ENCODE measurements around the gene EVI5L. TPM values are rescaled to one million over a fixed set of nuclear protein-coding genes. Genes with fewer than 3 reads are reported as not detected.
A peak's percentile ranks its signal among the peaks of the same experiment; 100 is the strongest.

EVI5L gene
- polyA plus RNA-seq, 3 donors: 0.76 to 5.7 (median 1.3) TPM

DNA sequence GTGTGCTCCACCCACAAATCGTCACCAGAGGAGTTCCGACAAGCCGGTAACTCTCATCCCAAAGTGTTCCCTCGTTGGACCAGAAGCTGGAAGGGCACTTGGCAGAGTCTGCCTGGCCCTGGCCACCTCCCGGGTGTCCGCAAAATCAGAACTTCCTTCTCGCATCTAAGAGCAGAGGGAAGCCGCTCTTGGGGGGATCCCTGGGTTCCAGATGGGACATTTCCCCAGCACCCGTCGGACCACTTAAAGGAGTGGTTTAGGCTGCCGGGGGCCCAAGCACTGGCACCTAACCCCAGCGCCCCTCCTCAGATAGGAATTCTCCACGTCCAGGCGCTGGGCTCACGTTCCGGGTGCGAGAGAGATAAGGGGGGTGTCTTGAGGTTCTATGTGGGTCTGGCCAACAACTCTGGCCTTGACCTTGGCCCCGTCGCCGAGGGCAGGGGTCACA lies 72.8 kb downstream of the EVI5L start:
- peaks cover 38% of the 10 kb centered on the region for H3K79me2 ChIP-seq (ENCODE audit: insufficient read depth, low read length)
- Mint-ChIP-seq H3K36me3 (peaks cover 14 to 28% of the 10 kb centered on the region in 2 donors), H3K4me1 (peaks cover 24% of the 10 kb centered on the region), H3K27me3 (ENCODE audit: low read depth in 3 of 3) (peaks cover 0 to 3% (median 3%) of the 10 kb centered on the region in 3 donors), H3K27ac (peak overlapping the region in 6 of 7 donors; percentile 79 to 92 (median 82)), H3K4me3 (peak overlapping the region; percentile 78 to 87), H3K9me3 (peaks cover 0 to 3% (median 0%) of the 10 kb centered on the region in 7 donors)
- peaks cover 12% of the 10 kb centered on the region in 2 donors for H3K36me3 ChIP-seq (replicated peaks in 1 of 2; ENCODE audit: control insufficient read depth in 1 of 2, insufficient read depth in 2 of 2, low read length in 2 of 2)
- peak overlapping the region; percentile 12 to 88 (median 54) for H3K4me3 ChIP-seq (replicated peaks in 1 of 3; ENCODE audit: low read depth in 2 of 3, low read length in 3 of 3)
- no peaks in the 10 kb centered on the region for H3K27me3 ChIP-seq (ENCODE audit: control insufficient read depth in 2 of 2, insufficient read depth in 2 of 2, low read length in 2 of 2)
- peak overlapping the region; percentile 67 for H3K4me2 ChIP-seq (replicated peaks; ENCODE audit: extremely low read depth, low read length, poor library complexity, severe bottlenecking)
- peak overlapping the region; percentile 83 for H2AFZ ChIP-seq (ENCODE audit: insufficient read depth, low read depth, low read length, poor library complexity, severe bottlenecking)
- TF ChIP-seq CTCF (IDR thresholded peaks at IDR 0.05): no peak
- peaks cover 37% of the 10 kb centered on the region for H4K20me1 ChIP-seq (ENCODE audit: insufficient read depth, low read length)
- intact Hi-C loops (cut with micrococcal nuclease): loop anchor here (1.0 to 10.0 kb wide), 2 partner anchors 17 to 268 kb away; partner anchors contain the start of genes PCP2 (in 1 of the 2), SNAPC2 (in 1 of the 2) and STXBP2 (in 1 of the 2)
- H3K9me3 ChIP-seq (replicated peaks in 1 of 2; ENCODE audit: control insufficient read depth in 1 of 2, insufficient read depth in 1 of 2, low read length in 2 of 2): no peaks in the 10 kb centered on the region
- no peak for DNase-seq
- peaks cover 19 to 26% of the 10 kb centered on the region in 2 donors for H3K4me1 ChIP-seq (ENCODE audit: control insufficient read depth in 1 of 2, insufficient read depth in 2 of 2, low read length in 2 of 2)
- peak overlapping the region; percentile 28 to 50 for H3K27ac ChIP-seq (ENCODE audit: low read depth in 1 of 2, low read length in 2 of 2)
- 30% methylated on average over 7 of the region's 20 CpGs for WGBS (ENCODE audit: insufficient coverage)
- H3K9ac ChIP-seq (ENCODE audit: insufficient read depth, low read length, poor library complexity, severe bottlenecking): peak overlapping the region; percentile 23

DNA sequence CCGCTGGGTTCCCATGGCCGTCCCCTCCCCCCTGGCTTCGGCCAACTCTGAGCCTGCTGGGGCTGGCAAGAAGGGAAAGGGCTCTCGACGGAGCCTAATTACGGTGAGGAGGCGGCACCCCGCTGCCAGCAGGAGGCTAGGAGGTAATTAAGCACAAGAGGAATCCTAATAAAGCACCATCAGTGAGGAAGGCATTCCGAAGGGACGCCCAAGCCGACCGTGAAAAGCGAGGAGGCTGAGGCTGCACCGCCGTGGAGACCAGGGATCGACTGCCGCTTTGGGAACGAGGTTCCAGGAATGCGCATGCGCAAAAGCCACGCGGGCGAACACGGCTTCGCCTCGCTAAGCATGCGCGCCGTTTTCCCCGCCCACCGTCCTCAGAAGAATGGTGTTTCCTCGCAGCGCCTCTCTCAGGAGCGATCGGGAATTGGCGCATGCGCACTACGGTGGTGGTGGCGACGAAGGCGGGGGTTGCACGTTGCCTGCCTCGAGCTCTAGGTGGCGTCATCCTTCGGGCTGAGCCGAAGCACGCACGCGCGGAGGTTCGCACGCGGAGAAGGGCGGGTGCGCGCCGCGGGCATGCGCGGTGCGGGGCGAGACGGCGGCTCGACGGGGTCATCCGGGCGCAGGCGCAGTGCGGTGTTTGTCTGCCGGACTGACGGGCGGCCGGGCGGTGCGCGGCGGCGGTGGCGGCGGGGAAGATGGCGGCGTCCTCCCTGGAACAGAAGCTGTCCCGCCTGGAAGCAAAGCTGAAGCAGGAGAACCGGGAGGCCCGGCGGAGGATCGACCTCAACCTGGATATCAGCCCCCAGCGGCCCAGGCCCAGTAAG lies 73.4 kb downstream of the EVI5L start, which contains the start of gene MAP2K7:
MAP2K7 (plus strand) TSS at position 634 of the 830 bp plus-strand sequence; CDS start at position 702, 68 bp downstream.
- peak; percentile 45 for TF ChIP-seq CTCF (IDR thresholded peaks at IDR 0.05)
- Mint-ChIP-seq H3K4me3 (peak within 1 kb of the TSS; percentile 81 to 87), H3K27ac (peak within 1 kb of the TSS; percentile 85 to 94 (median 88)), H3K9me3 (peaks cover 0 to 3% (median 0%) of the 10 kb centered on the region in 7 donors), H3K4me1 (peaks cover 24% of the 10 kb centered on the region), H3K27me3 (ENCODE audit: low read depth in 3 of 3) (peaks cover 0 to 3% (median 3%) of the 10 kb centered on the region in 3 donors), H3K36me3 (peaks cover 14 to 28% of the 10 kb centered on the region in 2 donors)
- H3K4me1 ChIP-seq (ENCODE audit: control insufficient read depth in 1 of 2, insufficient read depth in 2 of 2, low read length in 2 of 2): peaks cover 19 to 26% of the 10 kb centered on the region in 2 donors
- peaks cover 12 to 14% of the 10 kb centered on the region in 2 donors for H3K36me3 ChIP-seq (replicated peaks in 1 of 2; ENCODE audit: control insufficient read depth in 1 of 2, insufficient read depth in 2 of 2, low read length in 2 of 2)
- H4K20me1 ChIP-seq (ENCODE audit: insufficient read depth, low read length): peaks cover 43% of the 10 kb centered on the region
- H3K79me2 ChIP-seq (ENCODE audit: insufficient read depth, low read length): peaks cover 39% of the 10 kb centered on the region
- H3K27ac ChIP-seq (ENCODE audit: low read depth in 1 of 2, low read length in 2 of 2): peak within 1 kb of the TSS; percentile 61 to 78
- intact Hi-C loops (cut with micrococcal nuclease): loop anchor here (1.0 to 10.0 kb wide), 3 partner anchors 15 to 269 kb away; partner anchors contain the start of genes PCP2 (in 1 of the 2), SNAPC2 (in 1 of the 2) and STXBP2 (in 1 of the 2)
- H3K9me3 ChIP-seq (replicated peaks in 1 of 2; ENCODE audit: control insufficient read depth in 1 of 2, insufficient read depth in 1 of 2, low read length in 2 of 2): no peaks in the 10 kb centered on the region
- peak within 1 kb of the TSS; percentile 83 for H2AFZ ChIP-seq (ENCODE audit: insufficient read depth, low read depth, low read length, poor library complexity, severe bottlenecking)
- peak within 1 kb of the TSS; percentile 90 for H3K4me2 ChIP-seq (replicated peaks; ENCODE audit: extremely low read depth, low read length, poor library complexity, severe bottlenecking)
- H3K9ac ChIP-seq (ENCODE audit: insufficient read depth, low read length, poor library complexity, severe bottlenecking): peak within 1 kb of the TSS; percentile 74
- no peaks in the 10 kb centered on the region for H3K27me3 ChIP-seq (ENCODE audit: control insufficient read depth in 2 of 2, insufficient read depth in 2 of 2, low read length in 2 of 2)
- peak within 1 kb of the TSS; percentile 61 to 88 (median 85) for H3K4me3 ChIP-seq (replicated peaks in 1 of 3; ENCODE audit: low read depth in 2 of 3, low read length in 3 of 3)
- DNase-seq: peak; percentile 99 to 100 (median 100)
- under 1% methylated on average over 80 of the region's 89 CpGs for WGBS (ENCODE audit: insufficient coverage)
